Fibroblast of lung (primary cell): ENCODE data around the gene GNG7.

ENCODE experiments used
- CTCF ChIP-seq, 2 donors: IDR thresholded peaks in 1 of 2; conservative IDR thresholded peaks in 1 of 2; 1 replicate in 1 of 2; 2 replicates in 1 of 2; pipeline ENCODE4 v1.5.1; 2011 to 2012; ENCODE audit warnings: low read length in 2 of 2, control low read depth in 1 of 2, inconsistent platforms in 1 of 2, low read depth in 1 of 2, mild to moderate bottlenecking in 1 of 2
- EZH2 ChIP-seq: IDR thresholded peaks from 2 replicates; pipeline ENCODE4 v1.5.1; 2012; ENCODE audit warnings: low read length, control low read depth, mild to moderate bottlenecking; ENCODE audit errors: missing control alignments

- TF ChIP-seq CTCF (conservative IDR thresholded peaks at IDR 0.05 in 1 of 2, IDR thresholded peaks at IDR 0.05 in 1 of 2; ENCODE audit: low read depth in 1 of 2, low read length in 2 of 2) (no peak), EZH2 (no peak)
Measured at GRCh38 chr19:2640563-2641331, 61.7 kb downstream of the GNG7 start.
